HG03558 (cell line): ENCODE measurements around the gene MATK.

Experiments
- ATAC-seq: cut with Tn5 transposase; IDR thresholded peaks from one replicate; pipeline ENCODE4 v1.9.1; 2021; ENCODE audit warnings: moderate number of reproducible peaks; ENCODE audit not compliant: unreplicated experiment; ENCODE audit errors: extremely low read depth

The MATK gene

DNA sequence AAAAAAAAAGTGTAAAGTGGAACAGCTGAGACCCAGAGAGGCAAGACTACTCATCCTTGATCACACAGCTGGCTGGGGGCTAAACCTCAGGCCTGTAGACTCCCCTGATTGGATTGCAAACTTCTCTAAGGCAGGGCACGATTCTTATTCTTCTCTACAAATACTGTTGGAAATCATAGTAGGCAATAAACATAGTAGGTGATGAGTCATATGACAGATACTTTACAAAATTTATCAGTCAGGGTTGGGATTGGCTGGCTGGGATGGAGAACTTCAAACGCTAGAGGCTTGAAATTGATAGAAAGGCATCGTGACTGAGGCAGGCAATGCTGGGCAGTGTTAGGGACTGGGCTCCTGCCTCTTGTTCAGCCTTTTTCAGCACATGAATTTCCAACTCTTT, 5.9 kb upstream of the MATK start:
- ATAC-seq, result no peak

DNA sequence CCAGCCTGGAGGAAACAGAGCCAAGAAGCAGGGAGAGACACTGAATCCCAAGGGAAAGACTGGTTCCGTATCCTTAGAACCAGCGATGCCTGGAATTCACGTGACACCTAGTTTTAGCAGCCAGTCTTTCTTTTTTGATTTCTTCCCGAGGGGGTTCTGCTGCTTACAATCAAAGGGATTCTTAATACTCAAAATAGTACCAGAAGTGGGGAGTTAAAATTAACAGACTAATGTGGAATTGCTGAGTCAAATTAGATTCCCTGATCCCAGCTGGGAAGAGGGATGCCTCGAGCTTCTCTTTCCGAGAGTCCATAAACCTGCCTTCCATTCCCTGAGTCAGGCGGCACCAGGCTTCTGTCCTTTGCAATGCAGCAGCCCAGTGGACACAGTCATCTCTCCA, 4.8 kb upstream of the MATK start:
- ATAC-seq, result no peak

DNA sequence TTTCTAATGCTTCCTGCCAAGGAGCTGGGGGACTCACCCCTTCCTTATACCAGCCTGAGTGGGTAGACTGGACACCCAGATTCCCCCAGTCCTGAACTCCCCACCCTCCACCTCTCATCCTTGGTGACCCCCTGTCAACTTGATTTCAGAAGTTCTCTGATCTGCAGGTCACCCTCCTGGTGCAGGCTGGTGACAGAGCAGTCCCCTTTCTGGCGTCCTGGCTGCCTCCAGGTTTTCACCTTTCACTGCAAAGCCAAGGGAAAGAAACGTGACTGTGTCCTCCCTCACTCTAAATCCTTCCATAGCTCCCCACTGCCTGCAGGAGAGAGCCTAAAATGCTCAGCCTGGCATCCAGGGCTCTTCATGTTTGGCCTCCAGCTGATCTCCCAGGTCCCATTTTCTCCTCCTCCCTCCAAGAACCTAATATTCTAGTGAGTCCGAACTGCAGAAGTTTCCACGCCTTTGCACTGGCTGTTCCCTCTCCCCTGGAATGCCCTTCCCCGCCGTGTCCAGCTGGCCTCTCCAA, 4.1 kb upstream of the MATK start:
- ATAC-seq, result no peak

DNA sequence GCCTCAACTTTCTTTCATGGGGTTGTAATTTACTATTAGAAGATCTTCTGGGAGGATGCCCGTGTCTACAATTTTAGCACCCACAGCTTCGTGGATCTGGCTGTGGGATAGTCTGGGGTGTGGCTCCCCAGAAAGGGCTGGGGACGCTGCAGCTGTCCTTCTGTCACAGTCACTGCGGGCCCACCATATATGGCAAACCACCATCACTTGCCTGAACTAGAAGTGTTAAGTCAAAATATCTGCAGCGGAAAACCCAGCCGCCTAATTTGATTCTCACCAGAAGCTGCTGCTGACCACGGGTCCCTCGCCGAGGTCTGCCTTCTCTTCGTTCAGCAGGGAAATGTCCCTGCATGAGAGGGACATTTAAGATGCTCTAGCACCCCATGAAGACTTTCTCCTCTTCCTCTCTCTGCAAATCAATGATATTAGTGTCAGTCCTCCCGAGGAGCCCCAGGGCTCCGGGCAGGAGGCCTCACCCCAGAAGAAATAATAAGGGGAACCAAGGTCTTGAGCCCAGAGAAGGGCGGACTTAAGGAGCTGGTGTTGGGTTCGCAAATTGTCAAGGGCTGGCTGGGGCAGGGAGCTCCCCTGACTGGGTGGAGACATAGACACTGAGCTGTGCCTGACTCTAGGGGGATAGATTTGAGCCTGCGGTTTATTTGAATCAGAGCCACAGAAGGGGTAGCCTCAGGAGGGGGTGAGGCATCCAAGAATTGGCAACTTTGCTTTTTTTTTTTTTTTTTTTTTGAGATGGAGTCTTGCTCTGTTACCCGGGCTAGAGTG, 3.0 kb upstream of the MATK start:
- no peak for ATAC-seq

DNA sequence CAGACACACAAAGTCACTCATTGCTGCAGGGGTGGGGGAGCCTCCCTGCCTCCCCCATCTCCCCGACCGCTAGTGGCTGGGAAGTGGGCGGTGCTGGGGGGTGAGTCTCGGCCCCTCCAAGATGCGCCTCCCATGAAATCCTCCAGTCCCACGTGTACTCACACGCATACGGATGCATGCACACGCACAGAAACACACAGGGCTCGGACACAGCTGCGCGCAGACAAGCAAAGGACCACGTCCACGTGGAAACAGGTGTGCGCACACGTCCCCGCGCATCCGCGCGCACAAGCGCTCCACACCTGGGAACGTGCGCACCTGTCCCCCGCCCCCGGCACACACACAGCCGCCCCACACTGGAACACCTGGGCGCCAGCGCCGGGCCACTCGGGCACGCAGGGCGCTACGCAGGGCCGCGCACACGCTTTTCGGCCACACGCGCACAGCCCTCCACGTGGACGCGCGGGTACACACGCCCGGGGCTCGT, 687 bp downstream of the MATK start:
- ATAC-seq, result no peak

DNA sequence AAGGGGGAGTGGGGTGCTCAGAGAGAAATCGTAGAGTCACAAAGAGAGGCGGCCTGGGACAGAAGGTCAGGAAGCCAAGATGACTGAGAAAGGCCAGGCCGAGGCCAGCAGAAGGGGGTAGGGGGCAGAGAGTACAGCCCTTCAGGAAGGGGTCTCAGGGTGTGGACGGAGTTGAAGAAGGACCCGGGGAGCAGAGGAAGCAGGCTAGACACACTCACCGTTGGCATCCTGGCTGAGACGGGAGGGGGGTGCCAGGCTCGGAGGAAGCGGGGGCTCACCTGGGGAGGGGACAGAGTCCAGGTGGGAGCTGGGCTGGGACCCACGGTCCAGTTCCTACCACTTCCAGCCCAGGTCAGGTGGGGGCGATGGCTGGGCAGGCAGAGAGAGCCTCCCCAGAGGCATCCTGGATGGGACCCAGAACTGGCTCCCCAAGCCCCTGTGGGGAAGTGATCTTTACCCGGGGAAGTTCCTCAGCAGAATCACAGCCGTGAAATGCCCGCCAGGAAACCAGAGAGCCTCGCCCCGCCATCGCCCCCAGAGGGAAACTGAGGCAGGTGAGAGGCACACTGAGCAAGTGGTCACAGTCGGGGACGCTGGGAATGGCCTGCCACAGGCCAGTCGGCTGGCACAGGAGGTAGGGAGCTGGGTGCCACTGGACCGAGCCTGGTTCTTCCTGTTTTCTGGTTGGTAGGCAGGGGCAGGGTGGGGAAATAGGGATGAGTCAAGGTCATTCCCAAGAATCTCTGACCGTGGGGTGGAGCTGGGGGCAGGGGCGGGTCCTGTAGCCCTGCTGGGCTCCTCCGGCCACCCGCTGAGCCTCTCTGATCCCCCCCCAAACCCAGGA, 1.4 kb downstream of the MATK start:
- ATAC-seq, result no peak

DNA sequence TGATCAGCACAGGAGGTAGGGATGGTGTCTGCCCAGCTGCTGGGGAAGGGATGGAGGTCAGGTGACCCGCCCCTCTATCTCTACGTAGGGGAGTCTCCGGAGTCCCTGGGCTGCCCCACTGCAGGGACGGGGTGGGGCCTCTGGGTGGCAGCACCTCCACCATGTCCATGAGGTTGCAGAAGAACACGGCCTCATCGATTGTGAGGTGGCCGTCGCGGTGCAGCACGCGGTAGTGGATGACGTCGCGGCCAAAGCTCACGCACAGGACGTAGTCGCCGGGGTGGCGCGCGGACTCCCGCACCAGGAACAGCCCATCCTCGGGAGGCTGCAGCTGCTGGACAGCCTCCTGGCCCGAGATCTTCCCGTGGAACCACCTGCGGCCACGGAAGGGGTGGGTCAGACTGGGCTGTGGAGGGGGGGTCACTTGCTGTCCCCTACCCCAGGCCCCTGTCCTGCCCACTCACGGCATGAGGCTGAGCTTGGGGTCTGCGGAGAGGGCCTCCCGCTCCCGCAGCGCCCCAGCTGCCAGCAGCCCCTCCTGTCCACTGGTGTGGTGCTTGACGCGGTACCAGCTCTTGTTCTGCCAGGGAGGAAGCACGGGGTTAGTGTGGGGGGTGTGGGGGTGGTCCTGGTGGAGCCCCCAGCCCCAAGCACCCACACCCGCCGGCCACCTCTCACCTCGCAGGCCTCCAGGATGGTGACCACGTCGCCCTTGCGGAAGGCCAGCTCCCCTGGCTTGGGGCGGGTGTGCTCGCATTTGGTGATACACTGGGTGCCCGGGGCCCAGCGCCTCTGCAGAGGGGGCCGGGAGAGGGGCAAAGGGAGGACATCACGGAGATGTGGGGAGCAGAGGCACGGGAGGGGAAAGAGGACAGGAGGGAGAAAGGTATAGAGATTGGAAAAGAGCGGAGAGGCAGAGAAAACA, 2.3 kb downstream of the MATK start:
- ATAC-seq, result no peak

DNA sequence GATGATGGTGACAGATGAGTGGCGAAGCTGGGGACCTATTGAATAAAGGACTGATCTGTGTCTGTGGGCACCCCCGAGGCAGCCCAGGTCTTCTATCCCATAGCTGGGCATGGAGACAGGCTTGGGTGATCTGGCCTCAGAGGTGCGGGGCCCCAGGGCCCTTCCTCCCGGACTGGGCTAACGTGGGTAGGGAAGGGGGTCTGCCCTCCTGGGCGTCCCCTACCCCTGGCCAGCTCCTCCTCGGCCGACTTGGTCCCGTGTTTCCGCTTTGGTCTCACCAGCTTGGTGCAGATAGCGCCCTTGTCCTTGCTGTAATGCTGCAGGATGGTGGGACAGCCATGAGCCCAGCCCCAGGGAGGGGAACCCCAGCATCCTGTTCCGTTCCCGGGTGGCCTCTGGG, 3.3 kb downstream of the MATK start:
- ATAC-seq, result no peak

DNA sequence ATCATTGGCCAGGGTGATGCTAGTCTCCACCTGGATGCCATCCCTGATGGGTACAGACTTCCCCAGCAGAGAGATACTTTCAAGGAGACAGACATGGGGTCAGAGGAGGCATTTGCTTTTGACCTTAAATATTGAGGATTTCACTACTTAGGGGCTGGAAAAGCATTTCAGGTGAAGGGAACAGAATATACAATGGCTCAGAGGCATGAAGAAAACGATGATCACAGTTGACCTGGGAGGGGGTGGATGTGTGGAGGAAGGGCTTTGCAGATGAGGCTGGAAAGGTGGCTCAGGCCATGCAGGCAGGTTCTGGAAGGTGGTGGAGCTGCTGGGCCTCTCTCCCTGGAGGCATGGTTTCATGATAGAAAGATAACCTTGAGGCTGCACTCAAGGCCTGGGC, 3.9 kb downstream of the MATK start:
- ATAC-seq, result no peak

DNA sequence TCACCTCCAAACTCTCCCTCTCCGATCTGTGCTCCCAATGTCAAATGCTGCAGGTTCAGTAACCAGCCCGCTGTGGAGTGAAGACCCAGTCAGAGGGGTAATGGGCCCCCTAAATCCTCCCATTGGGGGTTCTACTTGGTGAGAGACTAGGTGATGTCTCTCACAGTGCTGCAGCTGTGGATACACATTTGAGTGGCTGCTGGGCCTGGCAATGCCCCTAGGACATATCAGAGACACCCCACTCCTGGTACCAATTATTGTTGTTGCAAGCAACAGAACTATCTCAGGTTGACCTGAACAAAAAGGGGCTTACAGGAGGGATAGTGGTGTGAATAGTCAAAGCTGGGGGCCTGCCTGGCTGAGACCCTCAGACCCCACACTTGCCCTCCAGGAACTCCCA, 4.6 kb downstream of the MATK start:
- no peak for ATAC-seq

DNA sequence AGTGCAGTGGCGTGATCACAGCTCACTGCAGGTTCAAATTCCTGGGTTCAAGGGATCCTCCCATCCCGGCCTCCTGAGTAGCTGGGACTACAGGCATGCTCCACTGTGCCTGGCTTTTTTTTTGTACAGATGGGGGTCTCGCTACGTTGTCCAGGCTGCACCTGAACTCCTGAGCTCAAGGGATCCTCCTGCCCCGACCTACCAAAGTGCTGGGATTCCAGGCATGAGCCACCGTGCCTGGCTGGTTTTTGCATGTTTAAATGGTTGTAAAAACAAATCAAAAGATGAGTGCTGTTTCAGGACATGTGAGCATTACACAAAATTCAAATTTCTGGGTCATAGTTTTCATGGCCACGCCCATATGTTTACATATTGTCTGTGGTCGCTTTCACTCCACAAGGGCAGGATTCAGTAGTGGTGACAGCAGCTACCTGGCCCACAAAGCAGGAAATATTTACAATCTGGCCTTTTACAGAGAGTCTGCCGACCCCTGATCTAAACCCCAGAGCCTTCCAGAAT, 5.3 kb downstream of the MATK start:
- ATAC-seq, result no peak

DNA sequence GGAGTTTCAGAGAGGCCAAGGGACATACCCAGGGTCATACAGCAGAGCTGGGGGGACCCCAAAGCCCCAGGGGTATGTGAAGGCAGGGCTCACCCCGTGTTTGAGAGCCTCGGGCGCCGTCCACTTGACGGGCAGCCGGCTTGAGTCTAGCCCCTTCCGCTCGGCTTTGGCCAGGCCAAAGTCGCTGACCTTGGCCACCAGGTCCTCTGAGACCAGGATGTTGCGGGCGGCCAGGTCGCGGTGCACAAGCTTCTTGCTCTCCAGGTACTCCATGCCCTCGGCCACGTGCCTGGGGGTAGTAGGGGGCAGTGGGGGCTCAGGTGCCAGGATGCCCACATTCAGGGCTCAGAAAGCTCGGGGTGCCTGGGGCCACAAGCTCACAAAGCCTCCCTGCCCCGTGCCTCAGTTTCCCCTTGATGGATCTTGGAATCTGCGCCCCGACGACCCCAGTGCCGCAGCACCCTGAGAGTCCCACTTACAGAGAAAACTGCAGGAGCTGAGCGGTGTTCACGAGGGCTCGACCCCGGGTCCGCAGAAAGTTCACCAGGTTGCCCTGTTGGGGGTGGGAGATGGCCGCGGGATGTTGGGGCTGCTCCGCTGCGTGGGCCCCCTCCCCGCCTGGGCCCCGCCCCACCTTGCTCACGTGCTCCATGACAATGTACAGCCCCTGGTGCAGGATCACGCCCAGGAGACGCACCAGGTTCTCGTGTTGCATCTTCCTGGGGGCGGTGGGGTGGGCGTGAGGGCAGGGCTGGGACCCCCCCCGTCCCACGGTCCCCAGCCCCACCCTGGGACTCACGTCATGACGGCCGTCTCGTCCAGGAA, 7.1 kb downstream of the MATK start:
- no peak for ATAC-seq

DNA sequence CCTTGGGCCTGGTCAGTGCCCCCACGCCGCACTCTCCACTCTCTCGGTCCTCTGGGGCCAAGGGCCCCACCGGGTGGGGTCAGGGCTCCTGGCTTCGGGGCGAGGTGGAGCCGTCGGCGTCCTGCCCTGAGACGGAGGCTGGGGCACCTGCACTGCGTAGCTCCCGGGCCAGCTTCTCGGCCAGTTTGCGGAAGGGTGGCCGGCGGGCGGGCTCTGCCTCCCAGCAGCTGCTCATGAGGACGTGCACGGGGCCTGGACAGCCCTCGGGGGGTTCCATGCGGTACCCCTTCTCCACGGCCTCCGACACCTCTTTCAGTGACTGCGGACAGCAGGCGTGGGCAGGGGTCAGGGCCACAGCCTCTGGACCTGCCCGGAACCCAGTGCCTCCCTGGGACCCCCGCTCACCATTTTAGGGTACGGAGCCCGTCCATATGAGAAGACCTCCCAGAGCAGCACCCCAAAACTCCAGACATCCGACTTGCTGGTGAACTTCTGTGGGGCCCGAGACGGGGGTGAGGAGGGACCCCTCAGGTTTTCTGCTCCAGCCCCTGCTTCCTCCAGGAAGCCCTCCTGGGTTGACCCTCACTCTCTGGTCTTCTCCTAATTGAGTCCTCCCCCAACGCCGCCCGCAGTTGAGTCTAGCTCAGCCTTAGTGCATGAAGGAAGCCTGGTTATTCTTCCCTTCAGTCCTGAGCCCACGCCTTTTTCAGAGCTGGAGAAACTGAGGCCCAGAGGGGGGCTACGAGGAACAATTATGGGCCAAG, 7.9 kb downstream of the MATK start:
- no peak for ATAC-seq

DNA sequence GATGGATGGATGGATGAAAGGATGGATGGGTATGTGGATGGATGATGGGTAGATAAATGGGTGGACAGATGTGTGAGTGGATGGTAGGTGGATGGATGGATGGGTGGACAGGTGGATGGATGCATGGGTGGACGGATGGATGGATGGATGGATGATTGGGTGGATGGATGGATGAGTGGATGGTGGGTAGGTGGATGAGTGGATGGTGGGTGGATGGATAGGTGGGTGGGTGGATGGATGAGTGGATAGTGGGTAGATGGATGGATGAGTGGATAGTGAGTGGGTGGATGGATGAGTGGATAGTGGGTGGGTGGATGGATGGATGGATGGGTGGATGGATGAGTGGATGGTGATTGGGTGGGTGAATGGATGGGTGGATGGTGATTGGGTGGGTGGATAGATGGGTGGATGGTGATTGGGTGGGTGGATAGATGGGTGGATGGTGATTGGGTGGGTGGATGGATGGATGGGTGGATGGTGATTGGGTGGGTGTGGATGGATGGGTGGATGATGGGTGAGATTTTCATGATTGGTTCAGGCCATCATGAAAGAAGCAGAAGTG, 9.6 kb downstream of the MATK start:
- ATAC-seq, result no peak

DNA sequence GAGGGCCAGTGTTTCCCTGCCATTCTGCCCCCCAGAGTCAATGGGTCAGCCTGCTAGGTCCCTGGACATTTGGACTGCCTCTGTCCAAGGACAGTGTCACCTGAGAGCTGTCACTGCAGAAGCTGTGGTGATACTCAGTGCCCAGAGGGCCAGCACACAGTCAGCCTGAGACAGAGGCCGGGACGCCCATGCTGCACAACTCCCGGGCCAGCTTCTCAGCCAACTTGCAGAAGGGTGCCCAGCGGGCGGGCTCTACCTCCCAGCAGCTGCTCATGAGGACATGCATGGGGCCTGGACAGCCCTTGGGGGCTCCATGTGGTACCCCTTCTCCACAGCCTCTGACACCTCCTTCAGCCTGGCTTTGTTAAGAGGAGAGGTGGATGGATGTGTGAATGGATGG, 10.3 kb downstream of the MATK start:
- ATAC-seq, result no peak

DNA sequence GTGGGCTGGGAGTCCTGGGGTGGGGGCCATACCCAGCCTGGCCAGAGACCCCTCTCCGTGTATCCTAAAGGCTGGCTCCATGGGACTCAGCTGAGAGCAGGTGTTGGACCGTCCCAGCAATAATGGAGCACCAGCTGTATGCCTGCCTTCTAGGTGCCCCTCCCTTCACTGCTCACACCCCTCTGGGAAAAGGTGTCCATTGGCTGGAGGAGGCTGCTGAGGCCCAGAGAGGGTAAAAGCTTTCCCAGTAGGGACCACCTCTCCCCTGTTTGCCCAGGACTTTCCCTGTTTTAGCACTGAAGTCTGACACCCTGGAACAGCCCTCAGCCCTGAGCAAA, 10.8 kb downstream of the MATK start:
- ATAC-seq, result no peak

DNA sequence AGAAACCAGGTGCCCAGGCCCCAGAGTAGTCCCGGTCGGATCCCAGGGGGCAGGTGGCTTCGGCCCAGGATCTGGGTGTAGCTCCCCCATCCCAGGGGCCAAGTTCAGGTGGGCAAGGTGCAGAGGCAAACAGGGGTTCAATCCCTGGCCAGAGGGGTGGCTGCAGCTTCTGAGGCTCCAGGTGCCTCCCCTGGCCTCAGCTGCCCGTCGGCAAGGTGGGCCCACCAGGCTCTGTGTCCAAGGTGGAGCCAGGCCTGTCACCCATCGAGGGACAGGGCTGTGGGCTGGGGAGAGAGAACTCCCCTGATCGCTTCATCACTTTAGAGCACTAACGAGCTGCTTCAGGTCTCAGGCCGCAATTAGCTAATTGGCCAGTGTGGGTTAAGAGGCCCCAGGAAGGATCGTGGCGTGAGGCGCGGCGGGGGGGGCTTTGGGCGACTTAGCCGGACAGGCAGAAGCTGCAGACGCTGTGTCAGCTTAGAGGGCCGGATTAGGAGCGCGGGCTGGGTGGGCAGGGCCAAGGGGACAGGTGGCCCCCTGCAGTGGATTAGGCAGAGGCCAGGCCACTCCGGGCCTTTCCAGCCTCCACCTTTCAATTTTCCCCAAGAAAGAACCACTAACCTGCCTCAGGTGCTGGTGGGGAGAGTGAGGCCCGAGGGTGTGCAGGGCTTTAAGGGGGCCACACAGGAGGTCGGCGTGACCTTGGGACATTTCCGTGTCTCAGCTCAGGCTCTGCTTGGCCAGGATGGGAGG, 11.4 kb downstream of the MATK start:
- ATAC-seq, result no peak
